Stimulated activated CD8-positive, alpha-beta memory T cell treated with anti-CD3 and anti-CD28 coated beads, Interleukin-15, amount 100 ng/mL, for 4 hours (primary cell): ENCODE data around the gene CDH16.
"Not testable (repeated sequence)": the region's sequence is repeated elsewhere in the genome, so short reads cannot be mapped to it uniquely, and the experiment has no call there.

Source experiments
- DNase-seq, 2 donors: peaks; one replicate each; pipeline ENCODE4 v3.0.0-alpha.2; 2020; ENCODE audit warnings: low read depth in 2 of 2

Gene CDH16

DNA sequence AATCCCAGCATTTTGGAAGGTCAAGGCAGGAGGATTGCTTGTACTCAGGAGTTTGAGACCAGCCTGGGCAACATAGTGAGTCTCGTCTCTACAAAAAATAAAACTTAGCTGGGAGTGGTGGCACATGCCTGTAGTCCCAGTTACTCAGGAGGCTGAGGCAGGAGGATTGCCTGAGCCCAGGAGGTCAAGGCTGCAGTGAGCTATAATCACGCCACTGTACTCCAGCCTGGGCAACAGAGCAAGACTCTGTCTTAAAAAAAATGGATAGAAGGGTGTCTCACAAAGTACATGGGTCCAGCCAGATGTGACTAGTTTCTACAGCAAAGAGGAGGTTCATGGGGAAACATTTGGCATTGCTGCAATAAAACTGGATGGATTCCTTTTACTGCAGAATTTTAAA, 47.3 kb downstream of the CDH16 start:
- not testable (repeated sequence) for DNase-seq

DNA sequence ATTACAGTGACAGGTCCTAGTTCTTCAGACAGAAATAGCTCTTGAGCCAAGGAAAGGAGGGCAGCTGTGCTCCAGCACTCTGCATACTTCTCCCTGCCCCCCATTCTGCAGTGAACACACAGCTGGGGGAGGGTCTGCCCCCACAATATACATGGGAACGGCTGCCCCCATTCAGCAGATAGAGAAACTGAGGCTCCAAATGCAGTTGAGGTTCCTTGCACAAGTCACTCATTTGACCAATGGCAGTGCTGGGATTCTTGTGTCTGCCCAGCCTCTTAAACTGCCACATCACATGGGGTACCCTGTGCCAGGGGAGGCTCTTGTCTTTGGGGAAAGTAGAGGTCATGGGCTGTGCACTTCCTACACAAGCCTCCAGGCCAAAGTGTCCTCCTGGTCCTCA, 49.3 kb downstream of the CDH16 start:
- no peak for DNase-seq

DNA sequence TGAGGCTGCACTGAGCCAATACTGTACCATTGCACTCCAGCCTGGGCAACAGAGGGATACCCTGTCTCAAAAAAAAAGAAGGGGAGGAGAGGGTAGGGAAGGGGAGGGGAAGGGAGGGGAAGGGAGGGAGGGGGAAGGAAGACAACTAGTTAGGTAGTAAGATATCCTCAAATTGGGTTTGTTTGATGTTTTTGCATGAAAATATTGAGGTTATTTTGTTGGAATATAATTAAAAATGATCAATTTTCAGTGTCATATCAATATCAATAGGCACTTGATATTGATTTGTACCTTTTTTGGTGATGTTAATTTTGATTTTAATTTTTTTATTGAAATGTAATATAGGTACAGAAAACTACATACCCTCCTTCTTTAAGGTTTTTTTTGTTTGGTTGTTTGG, 55.0 kb downstream of the CDH16 start:
- DNase-seq = no peak

DNA sequence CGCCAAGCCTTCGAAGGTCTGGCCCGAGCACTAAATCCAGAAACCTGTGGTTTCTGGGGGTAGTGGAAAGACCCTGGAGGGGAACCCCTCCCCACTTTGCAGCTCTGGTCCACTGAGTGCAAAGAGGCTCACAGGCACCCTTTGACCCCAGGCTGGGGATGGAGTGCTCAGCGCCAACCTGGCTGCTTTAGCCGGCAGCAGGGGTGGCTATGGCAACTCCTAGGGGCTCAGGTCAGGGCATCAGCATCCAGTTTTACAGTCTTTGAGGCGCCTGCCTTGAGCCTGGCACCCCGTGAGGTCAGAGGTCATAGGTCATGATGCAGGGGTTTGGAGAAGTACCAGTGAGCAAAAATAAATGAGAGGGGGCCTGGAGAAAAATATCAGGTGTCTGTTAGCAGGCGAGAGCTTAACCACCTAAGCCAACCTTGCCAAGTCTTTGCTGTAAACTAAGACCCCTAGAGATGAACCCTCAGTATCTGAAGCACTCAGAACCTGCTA, 56.6 kb downstream of the CDH16 start:
- no peak for DNase-seq

DNA sequence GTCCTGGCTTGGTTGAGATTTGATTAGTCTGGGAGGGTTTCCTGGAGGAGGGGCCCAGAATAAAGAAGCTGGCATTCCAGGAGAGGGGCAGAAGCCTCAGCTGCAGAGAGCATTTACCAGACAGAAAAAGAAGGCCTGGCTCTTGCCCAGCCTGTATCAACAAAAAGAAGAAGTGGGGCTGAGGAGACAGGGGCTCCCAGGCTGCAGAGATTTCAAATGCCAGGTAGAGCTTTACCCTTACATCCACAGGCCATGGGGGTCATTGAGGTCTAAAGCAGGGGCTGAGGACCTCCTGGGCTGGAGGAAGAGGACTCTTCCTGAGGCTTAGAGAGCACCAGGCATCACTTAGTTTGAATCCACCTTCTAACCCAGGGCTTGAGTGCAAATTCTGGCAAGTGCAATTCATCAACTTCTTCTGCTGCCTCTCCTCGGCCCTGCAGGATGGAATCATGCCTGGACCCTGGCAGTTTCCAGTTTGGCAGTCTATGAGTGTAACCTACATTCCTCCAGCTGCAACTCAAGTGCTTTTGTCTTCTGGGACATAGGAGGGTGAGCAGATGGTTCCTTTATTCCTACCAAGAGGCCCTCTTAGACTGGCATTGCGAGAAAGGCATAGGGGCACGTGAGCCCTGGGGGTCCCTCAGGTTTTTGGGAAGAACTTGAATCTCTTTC, 59.2 kb downstream of the CDH16 start:
- DNase-seq = no peak

DNA sequence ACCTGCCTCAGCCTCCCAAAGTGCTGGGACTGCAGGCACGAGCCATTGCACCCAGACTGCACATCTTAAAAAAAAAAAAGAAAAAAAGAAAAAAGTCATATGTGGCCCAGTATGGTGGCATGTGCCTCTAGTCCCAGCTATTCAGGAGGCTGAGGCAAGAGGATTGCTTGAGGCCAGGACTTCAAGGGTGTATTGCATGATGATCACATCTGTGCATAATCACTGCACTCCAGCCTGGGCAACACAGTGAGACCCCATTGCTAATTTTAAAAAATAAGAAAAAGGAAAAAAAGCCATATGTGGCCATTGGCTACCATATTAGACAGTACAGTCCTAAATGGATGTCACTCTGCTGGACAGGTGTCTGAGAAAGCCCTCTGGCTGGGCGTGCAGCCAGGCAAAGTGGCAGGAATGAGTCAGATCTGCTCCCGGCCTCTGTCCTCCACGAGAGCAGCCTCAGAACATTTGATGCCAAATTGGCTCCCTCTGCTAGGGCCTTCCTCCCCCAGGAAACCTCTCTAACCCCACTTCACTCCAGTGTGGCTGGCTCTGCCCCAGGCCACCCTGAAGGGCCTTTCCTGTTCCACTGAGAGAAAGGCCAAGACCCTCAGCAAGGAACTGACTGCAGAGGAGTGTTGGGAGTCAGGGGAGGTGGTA, 59.8 kb downstream of the CDH16 start:
- DNase-seq = no peak
